ENCODE data around the gene ZFP1. TPM values are rescaled to one million over a fixed set of nuclear protein-coding genes. Genes with fewer than 3 reads are reported as not detected.

The ZFP1 gene
- 10.0 and 19.8 TPM in 2 replicates for total RNA-seq (ENCODE audit: low replicate concordance)
- long read RNA-seq, transcript ZFP1-209 (4 exons, 1,457 nt): major isoform, 20 of 30 reads
- long read RNA-seq, partial matches to known transcripts: 0 of 30 reads
- long read RNA-seq, other reads (novel, unspliced or antisense): 5 of 30 reads

GRCh38 chr16:75148311-75149195 is at the start of gene ZFP1:
ZFP1 (plus strand) TSS chr16:75148524; CDS start chr16:75152952, 4,428 bp downstream.
- H3K27me3 Mint-ChIP-seq: no peaks in the 10 kb centered on the region
- H3K9me3 Mint-ChIP-seq: peaks cover 12% of the 10 kb centered on the region
- peak within 1 kb of the TSS; percentile 77 for H3K27ac Mint-ChIP-seq
- DNase-seq (ENCODE audit: extremely low spot score, unreplicated experiment): peak; percentile 97
- peak within 1 kb of the TSS; percentile 92 for H3K4me3 Mint-ChIP-seq
- peaks cover 33% of the 10 kb centered on the region for H3K36me3 Mint-ChIP-seq
- H3K4me1 Mint-ChIP-seq (ENCODE audit: unreplicated experiment): peaks cover 4% of the 10 kb centered on the region
- no peak for TF ChIP-seq CTCF (conservative IDR thresholded peaks at IDR 0.05)

GRCh38 chr16:75099075-75099667 is 49.2 kb upstream of the ZFP1 start:
- Mint-ChIP-seq H3K4me1 (ENCODE audit: unreplicated experiment) (peaks cover 19% of the 10 kb centered on the region), H3K27me3 (no peaks in the 10 kb centered on the region), H3K27ac (no peak overlapping the region), H3K36me3 (peaks cover 11% of the 10 kb centered on the region), H3K9me3 (no peaks in the 10 kb centered on the region), H3K4me3 (no peak overlapping the region)
- TF ChIP-seq CTCF (conservative IDR thresholded peaks at IDR 0.05): no peak
- DNase-seq (ENCODE audit: extremely low spot score, unreplicated experiment): no peak

GRCh38 chr16:75099738-75100602 is 48.4 kb upstream of the ZFP1 start:
- Mint-ChIP-seq H3K4me1 (ENCODE audit: unreplicated experiment) (peaks cover 19% of the 10 kb centered on the region), H3K9me3 (no peaks in the 10 kb centered on the region), H3K27me3 (no peaks in the 10 kb centered on the region), H3K36me3 (peaks cover 16% of the 10 kb centered on the region), H3K4me3 (no peak overlapping the region), H3K27ac (peak overlapping the region; percentile 18)
- no peak for TF ChIP-seq CTCF (conservative IDR thresholded peaks at IDR 0.05)
- DNase-seq (ENCODE audit: extremely low spot score, unreplicated experiment): no peak

- H3K4me1 Mint-ChIP-seq (ENCODE audit: unreplicated experiment): peaks cover 19% of the 10 kb centered on the region
- H3K27me3 Mint-ChIP-seq: no peaks in the 10 kb centered on the region
- peaks cover 16% of the 10 kb centered on the region for H3K36me3 Mint-ChIP-seq
- no peak for TF ChIP-seq CTCF (conservative IDR thresholded peaks at IDR 0.05)
- DNase-seq (ENCODE audit: extremely low spot score, unreplicated experiment): no peak
- H3K9me3 Mint-ChIP-seq: no peaks in the 10 kb centered on the region
- H3K27ac Mint-ChIP-seq: peak overlapping the region; percentile 18
- no peak overlapping the region for H3K4me3 Mint-ChIP-seq
Measured at GRCh38 chr16:75100603-75100990, 47.7 kb upstream of the ZFP1 start.

- H3K36me3 Mint-ChIP-seq: peaks cover 15% of the 10 kb centered on the region
- no peak overlapping the region for H3K4me3 Mint-ChIP-seq
- no peak for DNase-seq (ENCODE audit: extremely low spot score, unreplicated experiment)
- H3K27me3 Mint-ChIP-seq: no peaks in the 10 kb centered on the region
- no peak overlapping the region for H3K27ac Mint-ChIP-seq
- no peaks in the 10 kb centered on the region for H3K9me3 Mint-ChIP-seq
- TF ChIP-seq CTCF (conservative IDR thresholded peaks at IDR 0.05): no peak
- peaks cover 16% of the 10 kb centered on the region for H3K4me1 Mint-ChIP-seq (ENCODE audit: unreplicated experiment)
Measured at GRCh38 chr16:75101635-75102034, 46.7 kb upstream of the ZFP1 start.

Measured in type B pancreatic cell (in vitro differentiated cells).